ENCODE measurements around the gene COQ5.

The COQ5 gene

GRCh38 chr12:120562906-120563305, 33.9 kb upstream of the COQ5 start:
- H3K4me3 ChIP-seq (ENCODE audit: low read depth in 1 of 2, low read length in 1 of 2) = no peak overlapping the region
- H3K9me3 ChIP-seq = peaks cover 9% of the 10 kb centered on the region
- H3K27me3 ChIP-seq = no peaks in the 10 kb centered on the region
- no peaks in the 10 kb centered on the region for H3K4me1 ChIP-seq (ENCODE audit: control insufficient read depth in 1 of 2, insufficient read depth in 1 of 2, low read depth in 1 of 2, low read length in 1 of 2)
- H3K36me3 ChIP-seq = peaks cover 98% of the 10 kb centered on the region
- H3K27ac ChIP-seq = no peak overlapping the region
- no peak for TF ChIP-seq CTCF (IDR thresholded peaks at IDR 0.05)

GRCh38 chr12:120557589-120557988, 28.6 kb upstream of the COQ5 start:
- Histone ChIP-seq H3K4me3 (ENCODE audit: low read depth in 1 of 2, low read length in 1 of 2) (no peak overlapping the region), H3K27ac (no peak overlapping the region), H3K27me3 (no peaks in the 10 kb centered on the region), H3K4me1 (ENCODE audit: control insufficient read depth in 1 of 2, insufficient read depth in 1 of 2, low read depth in 1 of 2, low read length in 1 of 2) (peaks cover 2 to 5% of the 10 kb centered on the region in 2 experiments), H3K9me3 (no peaks in the 10 kb centered on the region), H3K36me3 (peaks cover 96% of the 10 kb centered on the region)
- no peak for TF ChIP-seq CTCF (IDR thresholded peaks at IDR 0.05)

GRCh38 chr12:120554678-120555077, 25.7 kb upstream of the COQ5 start:
- TF ChIP-seq CTCF (IDR thresholded peaks at IDR 0.05) = no peak
- H3K36me3 ChIP-seq = peaks cover 81% of the 10 kb centered on the region

GRCh38 chr12:120546050-120546386, 17.1 kb upstream of the COQ5 start:
- Histone ChIP-seq H3K4me1 (ENCODE audit: control insufficient read depth in 1 of 2, insufficient read depth in 1 of 2, low read depth in 1 of 2, low read length in 1 of 2) (peaks cover 59 to 62% of the 10 kb centered on the region in 2 experiments), H3K9me3 (no peaks in the 10 kb centered on the region), H3K4me3 (ENCODE audit: low read depth in 1 of 2, low read length in 1 of 2) (no peak overlapping the region), H3K27me3 (no peaks in the 10 kb centered on the region), H3K36me3 (peaks cover 67% of the 10 kb centered on the region), H3K27ac (peak overlapping the region; percentile 0)
- TF ChIP-seq CTCF (IDR thresholded peaks at IDR 0.05) = no peak

More at GRCh38 chr12:120554678-120555077, 25.7 kb upstream of the COQ5 start:
- Histone ChIP-seq H3K4me1 (ENCODE audit: control insufficient read depth in 1 of 2, insufficient read depth in 1 of 2, low read depth in 1 of 2, low read length in 1 of 2) (peaks cover 29 to 34% of the 10 kb centered on the region in 2 experiments), H3K9me3 (no peaks in the 10 kb centered on the region), H3K27ac (no peak overlapping the region), H3K27me3 (no peaks in the 10 kb centered on the region), H3K4me3 (ENCODE audit: low read depth in 1 of 2, low read length in 1 of 2) (no peak overlapping the region)

GRCh38 chr12:120544691-120545090, 15.7 kb upstream of the COQ5 start:
- Histone ChIP-seq H3K27me3 (no peaks in the 10 kb centered on the region), H3K4me3 (ENCODE audit: low read depth in 1 of 2, low read length in 1 of 2) (no peak overlapping the region), H3K27ac (peak overlapping the region; percentile 48), H3K9me3 (no peaks in the 10 kb centered on the region), H3K4me1 (ENCODE audit: control insufficient read depth in 1 of 2, insufficient read depth in 1 of 2, low read depth in 1 of 2, low read length in 1 of 2) (peaks cover 59 to 62% of the 10 kb centered on the region in 2 experiments), H3K36me3 (peaks cover 59% of the 10 kb centered on the region)
- TF ChIP-seq CTCF (IDR thresholded peaks at IDR 0.05) = no peak

- Histone ChIP-seq H3K27me3 (no peaks in the 10 kb centered on the region), H3K4me1 (ENCODE audit: control insufficient read depth in 1 of 2, insufficient read depth in 1 of 2, low read depth in 1 of 2, low read length in 1 of 2) (peaks cover 73 to 77% of the 10 kb centered on the region in 2 experiments), H3K4me3 (ENCODE audit: low read depth in 1 of 2, low read length in 1 of 2) (peak overlapping the region; percentile 34 to 79), H3K36me3 (peaks cover 35% of the 10 kb centered on the region), H3K27ac (peak overlapping the region; percentile 92), H3K9me3 (no peaks in the 10 kb centered on the region)
- TF ChIP-seq CTCF (IDR thresholded peaks at IDR 0.05) = no peak
Observed at GRCh38 chr12:120542166-120542565, 13.2 kb upstream of the COQ5 start.
